ENCODE data around the gene METTL26.

- no peak for TF ChIP-seq GATA2 (IDR thresholded peaks at IDR 0.05; ENCODE audit: low read depth, low read length)
- TF ChIP-seq GATA3 (IDR thresholded peaks at IDR 0.05; ENCODE audit: low read depth, low read length) = no peak
Measured at GRCh38 chr16:684071-684794, 48.1 kb upstream of the METTL26 start, which contains the start of gene JMJD8.
